MM.1S (cell line): ENCODE data around the gene IREB2.

Source experiments
- EZH2 ChIP-seq: fragments of 300-600 bp; sonication (generic); optimal IDR thresholded peaks from 2 replicates; pipeline ENCODE3; 2017; ENCODE audit warnings: low read depth, mild to moderate bottlenecking, antibody characterized with exemption, low read length, mixed read lengths
- EZH2phosphoT487 ChIP-seq: fragments of 300-600 bp; sonication (generic); IDR thresholded peaks from 2 replicates; pipeline ENCODE4 v1.6.1; 2018; ENCODE audit warnings: antibody characterized with exemption, low read length
- TF ChIP-seq, protein P1 (sequence below): fragments of 300-600 bp; sonication (generic); IDR thresholded peaks from 2 replicates; pipeline ENCODE4 v1.5.1; 2016; ENCODE audit warnings: antibody characterized with exemption, low read length, mixed read lengths

DNA sequence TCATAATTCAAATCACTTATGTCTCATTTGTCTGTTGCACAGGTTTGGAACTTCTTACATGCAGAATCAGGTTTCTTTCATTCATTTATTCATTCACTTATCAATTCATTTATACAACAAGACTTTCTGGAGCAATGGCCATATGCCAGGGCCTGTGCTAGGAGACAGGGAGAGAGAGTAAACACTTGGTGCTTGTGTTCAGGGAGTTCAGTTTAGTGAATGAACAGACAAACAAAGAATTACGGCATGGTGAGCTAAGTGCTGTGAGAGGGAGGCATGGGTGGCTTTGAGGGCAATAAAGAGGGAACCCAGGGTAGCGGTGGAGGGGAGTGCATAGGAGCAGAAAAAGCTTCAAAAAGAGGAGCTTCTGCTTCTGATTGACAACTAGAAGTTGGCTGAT, 8.5 kb upstream of the IREB2 start:
- TF ChIP-seq, protein P1, sequence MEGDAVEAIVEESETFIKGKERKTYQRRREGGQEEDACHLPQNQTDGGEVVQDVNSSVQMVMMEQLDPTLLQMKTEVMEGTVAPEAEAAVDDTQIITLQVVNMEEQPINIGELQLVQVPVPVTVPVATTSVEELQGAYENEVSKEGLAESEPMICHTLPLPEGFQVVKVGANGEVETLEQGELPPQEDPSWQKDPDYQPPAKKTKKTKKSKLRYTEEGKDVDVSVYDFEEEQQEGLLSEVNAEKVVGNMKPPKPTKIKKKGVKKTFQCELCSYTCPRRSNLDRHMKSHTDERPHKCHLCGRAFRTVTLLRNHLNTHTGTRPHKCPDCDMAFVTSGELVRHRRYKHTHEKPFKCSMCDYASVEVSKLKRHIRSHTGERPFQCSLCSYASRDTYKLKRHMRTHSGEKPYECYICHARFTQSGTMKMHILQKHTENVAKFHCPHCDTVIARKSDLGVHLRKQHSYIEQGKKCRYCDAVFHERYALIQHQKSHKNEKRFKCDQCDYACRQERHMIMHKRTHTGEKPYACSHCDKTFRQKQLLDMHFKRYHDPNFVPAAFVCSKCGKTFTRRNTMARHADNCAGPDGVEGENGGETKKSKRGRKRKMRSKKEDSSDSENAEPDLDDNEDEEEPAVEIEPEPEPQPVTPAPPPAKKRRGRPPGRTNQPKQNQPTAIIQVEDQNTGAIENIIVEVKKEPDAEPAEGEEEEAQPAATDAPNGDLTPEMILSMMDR = no peak
- TF ChIP-seq EZH2phosphoT487 (no peak), EZH2 (no peak)
